HG02623 (cell line): ENCODE data around the gene OSBPL10.
"Not testable (repeated sequence)": the region's sequence is repeated elsewhere in the genome, so short reads cannot be mapped to it uniquely, and the experiment has no call there.

ENCODE experiments used
- ATAC-seq: cut with Tn5 transposase; IDR thresholded peaks from one replicate; pipeline ENCODE4 v1.9.1; 2021; ENCODE audit warnings: moderate library complexity; ENCODE audit not compliant: unreplicated experiment

OSBPL10 gene

DNA sequence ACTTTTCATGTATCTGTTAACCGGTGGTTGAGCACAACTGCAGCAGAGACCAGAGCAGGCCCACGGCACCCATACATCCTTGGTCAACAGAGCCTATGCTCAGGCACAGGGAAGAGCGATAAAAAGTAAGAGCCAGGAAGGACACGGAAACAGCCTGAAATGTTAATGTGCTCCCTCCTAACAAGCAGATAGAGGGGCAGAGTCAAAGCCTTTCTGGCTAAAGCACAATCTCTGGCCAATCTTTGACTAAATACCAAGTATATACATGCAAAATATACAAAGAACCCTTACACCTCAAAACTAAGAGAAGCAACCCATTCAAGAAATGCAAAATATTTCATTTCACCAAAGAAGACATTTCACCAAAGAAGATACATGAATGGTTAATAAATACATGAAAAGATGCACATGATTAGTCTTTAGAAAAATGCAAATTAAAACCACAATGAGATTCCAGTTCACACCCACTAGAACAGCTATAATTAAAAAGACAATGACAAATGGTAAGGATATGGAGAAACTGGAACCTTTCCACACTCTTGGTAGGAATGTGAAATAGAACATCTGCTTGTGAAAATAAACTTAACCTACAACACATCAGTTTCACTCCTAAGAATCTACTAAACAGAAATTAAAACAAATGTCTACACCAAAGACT lies 88.0 kb downstream of the OSBPL10 start:
- ATAC-seq: no peak

DNA sequence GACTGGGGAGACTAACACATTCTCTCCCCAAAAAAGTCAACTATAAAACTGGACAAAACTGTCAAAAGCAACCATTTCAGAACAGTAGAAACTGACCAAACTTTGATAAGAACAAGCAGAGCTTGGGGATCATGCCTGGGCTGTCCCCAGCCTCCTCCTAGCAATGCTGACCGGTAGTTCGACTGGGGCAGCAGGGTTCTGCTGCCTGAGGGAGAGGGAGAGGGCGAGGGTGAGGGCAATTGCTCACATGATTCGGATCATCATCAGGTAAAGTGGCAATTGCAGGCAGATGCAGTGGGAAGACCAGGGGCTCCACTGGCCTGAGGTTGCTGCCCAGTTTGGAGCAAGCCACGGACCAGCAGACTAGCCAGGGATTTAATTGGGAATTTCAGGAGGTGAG lies 88.6 kb downstream of the OSBPL10 start:
- ATAC-seq: no peak

DNA sequence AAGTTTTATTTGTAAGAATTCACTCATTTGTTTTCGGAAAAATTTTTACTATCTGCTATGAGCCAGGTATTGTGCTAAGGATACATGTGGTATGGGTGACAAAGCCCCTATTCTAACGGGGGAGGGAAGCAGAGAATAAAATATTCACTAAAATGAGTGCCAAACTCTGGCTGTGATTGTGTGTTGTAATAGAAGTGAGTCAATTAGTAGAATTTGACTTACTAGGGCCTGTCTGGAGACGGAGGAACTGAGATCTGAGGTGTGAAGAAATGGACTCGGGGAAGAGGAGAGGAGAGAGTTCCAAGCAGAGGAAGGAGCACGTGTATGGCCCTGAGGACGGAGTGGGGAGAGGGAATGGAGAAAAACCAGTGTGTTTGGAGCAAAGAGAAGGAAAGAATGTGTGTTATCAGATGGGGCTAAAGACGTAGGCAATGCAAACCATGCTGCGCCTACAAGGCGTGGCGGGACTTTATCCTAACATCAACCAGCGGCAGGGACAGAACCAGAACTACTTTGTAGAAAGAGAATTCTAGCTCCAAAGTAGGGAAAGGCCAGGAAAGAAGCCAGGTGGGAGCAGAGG lies 89.1 kb downstream of the OSBPL10 start:
- ATAC-seq: no peak

DNA sequence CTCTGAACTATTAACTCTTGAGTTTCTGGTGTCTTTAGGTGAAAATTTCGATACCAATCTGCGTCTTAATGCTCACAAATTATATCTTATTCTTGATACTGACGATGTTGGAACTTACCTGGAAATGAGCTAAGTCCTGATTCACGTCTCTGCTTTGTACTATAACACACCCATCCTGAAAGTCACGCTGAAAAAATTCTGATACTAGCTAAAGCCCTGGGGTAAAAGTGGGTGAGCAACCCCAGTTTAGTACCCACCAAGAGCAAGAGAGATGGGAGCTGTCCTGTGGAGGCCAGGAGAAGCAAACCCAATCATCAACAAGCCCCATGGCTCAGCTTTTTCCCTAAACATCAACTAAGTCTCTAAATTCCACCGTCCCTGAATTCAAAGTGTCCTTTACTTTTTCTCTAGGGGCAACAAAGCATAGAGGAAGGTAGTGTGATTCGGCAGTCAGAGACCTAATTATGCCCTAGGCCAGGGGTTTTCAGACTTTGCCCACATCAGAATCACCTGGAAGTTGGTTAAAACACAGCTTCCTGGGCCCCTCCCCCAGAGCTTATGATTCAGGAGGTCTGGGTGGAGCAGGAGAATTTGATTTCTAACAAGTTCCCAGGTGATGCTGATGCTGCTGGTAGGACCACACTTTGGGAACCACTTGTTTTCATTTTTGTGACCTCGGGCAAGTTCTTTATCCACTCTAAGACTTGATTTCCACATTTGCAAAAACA lies 90.2 kb downstream of the OSBPL10 start:
- no peak for ATAC-seq

DNA sequence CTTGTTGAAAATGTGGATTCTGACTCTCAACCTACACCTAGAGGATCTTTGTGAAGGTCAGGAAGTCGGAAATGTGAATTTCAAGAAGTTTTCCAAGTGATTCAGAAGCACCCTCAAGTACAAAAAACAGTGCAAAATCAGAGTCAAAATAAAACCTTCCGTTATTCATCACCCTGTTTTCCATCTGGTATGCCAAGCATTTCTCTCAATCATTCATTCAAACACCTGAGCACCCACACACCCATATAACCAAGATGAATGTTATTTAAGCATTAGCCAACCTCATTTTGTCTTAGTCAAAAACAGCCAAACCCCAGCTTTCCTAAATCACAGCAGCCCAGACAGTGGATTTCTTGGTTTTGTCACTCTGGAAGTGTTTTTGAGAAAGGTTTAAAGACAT lies 91.1 kb downstream of the OSBPL10 start:
- no peak for ATAC-seq

DNA sequence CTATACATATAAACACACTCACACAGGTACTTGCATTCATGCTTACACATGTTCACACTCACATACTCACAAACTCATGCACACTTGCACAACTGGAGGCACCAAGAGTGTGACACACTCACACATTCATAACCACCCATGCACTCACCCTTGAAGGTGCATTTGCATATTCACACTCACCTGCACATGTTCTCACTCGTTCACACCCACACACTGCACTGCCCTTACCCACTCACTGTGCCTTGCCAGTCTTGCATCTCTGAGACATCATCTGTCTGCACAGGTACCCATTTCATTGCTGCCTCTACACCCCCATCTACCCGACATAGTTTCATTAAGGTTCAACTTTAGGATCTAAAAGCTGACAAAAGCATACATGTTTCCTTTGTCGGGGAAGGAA lies 95.8 kb downstream of the OSBPL10 start:
- no peak for ATAC-seq

DNA sequence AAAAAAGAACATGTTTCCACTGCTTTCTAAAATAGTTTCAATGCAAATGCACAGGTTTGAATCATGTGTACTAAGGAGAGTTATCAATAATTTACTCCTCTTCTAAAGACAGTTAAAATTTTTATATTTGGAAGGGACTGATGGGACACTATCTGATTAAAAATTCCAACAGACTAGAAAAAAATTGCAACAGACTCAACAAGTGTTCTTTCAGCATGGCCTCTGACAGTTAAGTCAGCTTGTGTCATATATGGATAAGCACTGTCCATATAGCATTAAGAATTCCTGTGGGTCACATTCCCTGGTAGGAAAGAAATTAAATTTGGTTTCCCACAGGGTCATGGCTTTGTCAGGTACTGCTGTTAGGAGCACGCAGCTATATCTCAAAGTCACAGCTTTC lies 96.8 kb downstream of the OSBPL10 start:
- ATAC-seq: no peak

DNA sequence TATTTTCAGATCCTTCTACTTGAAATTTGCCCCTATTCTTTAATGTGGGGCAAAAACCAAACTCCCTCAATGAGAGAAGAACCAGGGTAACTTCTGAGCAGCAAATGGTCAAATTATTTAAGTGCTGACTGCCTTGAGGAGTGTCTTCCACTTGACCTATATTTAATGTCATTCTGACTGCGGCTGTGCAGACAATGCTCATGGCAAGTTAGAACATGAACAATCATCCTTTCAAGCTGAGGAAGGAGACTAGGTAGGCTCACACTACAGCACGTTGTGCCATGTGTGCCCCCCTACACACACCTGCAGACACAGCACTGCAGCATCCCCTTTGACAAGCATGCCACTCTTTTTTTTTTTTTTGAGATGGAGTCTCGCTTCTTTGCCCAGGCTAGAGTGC lies 98.2 kb downstream of the OSBPL10 start:
- ATAC-seq: no peak

DNA sequence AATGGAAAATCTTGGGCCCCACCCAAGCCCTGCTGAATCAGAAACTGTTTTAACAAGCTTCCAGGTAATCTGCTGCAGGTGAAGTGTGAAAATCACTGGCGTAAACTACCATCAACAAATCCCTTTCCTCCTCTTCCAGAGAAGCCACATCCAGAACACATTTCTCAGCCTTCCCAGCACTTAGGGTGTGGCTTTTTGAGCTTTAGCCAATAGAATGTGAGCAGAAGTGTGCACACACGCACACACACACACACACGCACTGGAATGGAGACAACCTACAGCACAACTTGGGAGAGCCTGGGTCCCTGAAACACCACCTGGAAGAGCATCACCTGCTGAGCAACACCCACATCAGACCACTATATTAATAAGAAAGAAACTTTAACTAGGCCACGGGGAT lies 98.6 kb downstream of the OSBPL10 start:
- no peak for ATAC-seq

DNA sequence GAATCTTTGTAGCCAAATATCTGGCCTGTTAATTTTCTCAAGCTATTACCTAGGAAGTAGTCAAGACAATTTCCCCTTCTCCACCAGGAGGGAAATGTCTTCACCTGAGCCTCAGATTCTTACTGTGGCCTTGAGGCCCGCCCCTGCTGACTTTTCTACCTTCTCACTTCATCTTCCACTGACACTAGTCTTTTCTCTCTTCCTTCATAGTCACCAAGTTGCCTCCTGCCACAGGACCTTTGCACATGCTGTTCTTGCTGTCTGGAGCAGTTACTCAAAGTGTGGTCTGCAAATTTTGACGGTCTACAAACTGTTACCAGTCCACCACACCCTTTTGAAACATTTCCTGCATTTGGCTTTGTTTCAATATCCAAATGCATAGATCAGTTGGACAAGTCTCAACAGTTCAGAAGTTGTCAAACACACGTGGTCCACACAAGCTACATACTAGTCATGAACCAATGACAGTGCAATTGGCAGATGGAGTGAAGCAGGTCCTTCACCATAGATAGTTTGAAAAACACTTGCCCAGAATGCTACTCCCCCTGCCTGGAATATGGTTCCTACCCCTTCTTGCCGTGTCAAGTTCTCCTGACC lies 100.5 kb downstream of the OSBPL10 start:
- ATAC-seq: no peak

DNA sequence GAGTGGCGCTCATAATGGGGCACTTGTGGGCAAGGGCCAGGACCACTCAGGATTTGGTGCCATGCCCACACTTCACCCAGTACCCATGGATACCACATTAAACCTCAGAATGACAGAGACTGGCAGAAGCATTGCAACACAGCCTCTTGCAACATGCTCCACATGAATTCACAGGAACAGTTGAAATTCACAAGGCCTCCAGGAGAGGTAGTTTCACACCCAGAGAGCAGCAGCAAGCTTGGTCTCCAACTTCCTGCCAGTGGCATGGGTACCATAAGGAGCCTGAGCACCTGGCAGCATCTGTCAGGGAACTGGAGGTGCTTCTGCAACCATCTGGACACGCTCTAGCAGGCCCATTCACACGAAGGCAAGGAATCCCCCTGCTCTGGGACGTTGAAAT lies 101.0 kb downstream of the OSBPL10 start:
- no peak for ATAC-seq

DNA sequence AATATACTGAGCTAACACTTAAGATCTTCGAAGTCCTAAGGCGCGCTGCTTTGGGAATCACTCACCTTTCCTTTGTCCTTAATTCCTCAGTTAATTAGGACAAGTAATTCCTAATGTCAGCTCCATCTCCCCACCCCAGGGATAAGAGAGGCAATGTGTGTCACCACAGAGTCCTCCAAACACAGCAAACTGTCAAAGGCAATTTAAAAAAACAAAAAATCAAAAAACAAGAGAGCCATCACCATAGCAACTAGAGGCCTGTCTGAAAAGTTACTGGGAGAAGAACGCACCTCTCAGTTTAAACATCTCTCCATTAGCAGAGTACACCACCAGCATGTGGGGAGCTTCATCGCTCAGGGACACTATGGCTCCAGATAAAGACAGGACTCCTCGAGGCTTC lies 101.7 kb downstream of the OSBPL10 start:
- no peak for ATAC-seq

DNA sequence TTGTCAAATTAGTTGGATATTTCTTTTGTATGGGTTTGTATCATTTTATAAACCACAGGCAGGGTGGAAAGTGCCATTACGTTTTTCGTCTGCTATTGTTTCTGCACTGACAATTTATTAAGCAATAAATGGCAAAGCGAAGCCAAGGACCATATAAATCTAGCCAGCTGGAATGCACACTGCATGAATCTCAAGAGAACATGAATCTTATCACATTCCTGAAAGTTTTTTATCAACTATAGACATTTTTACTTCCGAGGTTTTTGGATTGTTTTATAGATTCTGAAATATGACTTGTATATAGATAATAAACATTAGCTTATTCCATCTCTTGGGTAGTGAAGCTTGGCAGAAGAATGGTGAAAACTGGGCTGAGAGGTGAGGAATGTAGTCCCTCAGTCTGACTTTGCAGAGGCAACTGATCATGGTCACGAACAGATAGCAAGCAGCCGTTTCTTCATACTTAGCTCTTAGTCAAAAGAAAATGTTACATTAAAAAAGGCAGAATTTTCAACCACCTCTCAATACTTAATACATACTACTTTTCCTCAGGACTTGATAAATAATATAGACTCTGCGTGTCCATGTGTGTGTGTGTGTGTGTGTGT lies 102.7 kb downstream of the OSBPL10 start:
- ATAC-seq: no peak

DNA sequence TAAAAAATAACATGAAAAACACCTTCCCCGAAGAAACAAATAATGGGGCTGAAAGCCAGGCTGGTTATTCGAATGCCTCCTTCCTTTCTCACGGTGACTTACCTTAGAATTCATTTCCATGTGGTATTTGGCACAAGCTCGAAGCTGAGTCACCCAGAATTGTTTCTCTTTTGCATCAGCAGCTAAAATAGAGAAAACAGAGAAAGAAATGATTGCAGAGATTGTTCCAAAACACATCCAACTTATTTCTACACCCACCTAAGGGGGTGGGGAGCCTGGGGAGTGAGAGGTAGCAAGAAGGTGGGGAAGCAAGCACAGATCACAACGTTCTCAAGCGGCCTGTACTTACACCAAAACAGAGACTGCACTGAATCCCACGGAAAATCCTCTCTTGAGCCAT lies 104.7 kb downstream of the OSBPL10 start:
- ATAC-seq: no peak

DNA sequence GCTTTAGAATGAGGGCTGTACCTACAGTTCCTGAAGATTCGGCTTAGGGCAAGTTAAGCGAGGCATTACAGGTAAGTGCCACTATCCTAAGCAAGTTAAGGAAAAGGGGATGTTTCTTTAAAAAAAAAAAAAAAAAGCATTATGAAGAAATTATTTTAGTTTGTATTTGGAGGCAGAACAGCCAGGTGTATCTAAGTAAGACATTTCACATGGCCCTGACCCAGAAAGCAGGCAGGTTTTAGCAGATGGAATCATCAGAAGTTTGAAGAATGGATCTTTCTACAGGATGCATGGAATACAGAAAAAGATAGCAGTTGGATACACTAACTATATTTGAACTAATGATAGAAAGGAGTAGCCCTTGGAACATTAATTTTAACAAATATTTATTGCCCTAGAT lies 105.6 kb downstream of the OSBPL10 start:
- ATAC-seq: no peak

DNA sequence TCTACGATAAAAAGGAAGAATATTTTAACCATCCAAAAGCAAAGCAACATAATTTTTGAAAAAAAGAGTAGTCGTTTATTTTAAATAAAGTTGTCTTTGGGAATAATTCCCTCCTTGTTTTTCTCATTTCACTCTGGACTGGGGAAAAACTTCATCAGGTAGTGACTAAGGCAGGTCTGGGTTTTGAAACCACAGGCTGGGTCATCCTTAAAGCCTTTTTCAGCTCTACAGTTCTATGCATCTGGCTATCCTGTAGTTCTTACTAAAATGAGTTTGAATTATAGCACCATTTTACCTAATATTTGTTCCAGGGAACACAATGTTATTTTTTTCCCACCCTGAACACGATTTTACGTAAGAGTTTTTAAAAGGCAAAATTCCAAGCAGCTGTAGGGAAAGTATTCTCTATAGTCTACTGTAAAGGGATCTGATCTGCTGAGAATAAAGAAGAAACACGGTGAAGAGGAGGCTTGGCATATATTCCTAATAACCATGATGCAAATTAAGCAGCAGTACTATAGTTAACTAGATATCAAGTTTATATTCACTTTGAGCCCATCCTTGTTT lies 107.7 kb downstream of the OSBPL10 start:
- ATAC-seq: no peak

DNA sequence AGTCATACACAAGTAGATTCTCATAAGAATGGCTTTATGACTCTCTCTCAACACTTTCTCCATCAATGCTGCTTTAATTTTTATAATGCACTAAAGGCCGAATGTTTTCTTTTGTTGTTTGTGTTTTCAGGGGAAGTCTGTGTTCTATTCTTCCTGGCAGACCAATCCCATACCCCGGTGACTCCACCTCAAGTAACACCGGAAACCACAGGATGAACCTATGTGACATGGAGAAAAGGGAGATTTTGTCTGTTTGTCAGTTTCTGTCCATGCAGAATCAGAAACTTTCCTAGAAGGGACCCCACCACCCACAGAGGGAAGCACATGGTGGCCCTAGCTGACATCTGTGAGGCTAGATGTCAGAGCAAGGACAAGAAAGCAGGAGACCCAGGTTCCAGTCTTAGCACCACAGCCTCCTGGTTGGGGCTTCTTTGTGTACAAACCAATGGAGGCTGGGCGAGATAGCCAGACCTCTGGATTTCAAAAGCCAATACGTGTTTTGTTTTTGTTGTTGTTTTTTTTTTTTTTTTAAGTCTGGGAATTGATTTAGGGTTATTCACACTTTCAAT lies 109.0 kb downstream of the OSBPL10 start:
- no peak for ATAC-seq

DNA sequence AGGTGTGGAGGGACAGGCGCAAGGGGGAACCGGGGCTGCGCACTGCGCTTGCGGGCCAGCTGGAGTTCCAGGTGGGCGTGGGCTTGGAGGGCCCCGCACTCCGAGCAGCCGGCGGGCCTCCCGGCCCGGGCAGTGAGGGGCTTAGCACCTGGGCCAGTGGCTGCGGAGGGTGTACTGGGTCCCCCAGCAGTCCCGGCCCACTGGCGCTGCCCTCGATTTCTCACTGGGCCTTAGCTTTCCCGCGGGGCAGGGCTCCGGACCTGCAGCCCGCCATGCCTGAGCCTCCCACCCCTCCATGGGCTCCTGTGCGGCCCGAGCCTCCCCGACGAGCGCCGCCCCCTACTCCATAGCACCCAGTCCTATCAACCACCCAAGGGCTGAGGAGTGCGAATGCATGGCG lies 111.0 kb downstream of the OSBPL10 start:
- ATAC-seq: not testable (repeated sequence)

DNA sequence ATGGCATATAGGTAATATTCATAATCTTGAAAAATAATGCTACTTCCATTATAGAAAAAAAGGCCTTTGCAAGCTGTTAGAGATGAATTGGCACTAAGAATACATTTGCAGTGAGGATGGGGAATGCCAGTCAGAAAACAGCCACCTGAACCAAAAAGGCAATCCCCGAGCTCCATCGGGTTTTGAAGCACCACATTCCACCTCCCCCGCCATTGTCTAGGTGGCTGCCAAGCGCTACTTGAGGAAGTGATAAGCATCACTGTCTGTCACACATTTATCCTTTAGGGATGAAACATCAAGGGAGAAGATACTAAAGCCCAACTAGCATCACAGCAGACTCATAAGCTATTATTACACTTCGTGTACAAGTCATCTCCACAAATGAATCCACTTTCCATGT lies 112.8 kb downstream of the OSBPL10 start:
- no peak for ATAC-seq

DNA sequence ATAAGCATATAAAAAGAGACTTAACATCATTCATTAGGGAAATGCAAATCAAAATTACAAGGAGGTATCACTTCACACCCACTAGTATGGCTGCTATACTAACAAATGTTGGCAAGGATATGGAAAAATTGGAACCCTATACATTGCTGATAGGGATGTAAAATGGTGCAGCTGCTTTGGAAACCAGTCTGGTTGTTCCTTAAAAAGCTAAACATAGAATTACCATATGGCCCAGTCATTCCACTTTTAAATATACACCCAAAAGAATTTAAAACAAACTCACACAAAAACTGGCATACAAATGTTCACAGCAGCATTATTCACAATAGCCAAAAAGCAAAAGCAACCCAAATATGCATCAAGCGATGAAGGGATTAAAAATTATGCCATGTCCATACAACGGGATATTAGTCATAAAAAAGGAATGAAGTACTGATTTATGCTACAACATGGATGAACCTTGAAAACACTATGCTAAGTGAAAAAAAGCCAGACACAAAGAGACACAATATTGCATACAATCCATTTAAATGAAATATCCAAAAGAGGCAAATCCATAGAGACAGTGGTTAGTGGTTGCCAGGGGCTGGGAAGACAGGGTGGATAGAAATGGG lies 118.3 kb downstream of the OSBPL10 start:
- ATAC-seq: no peak

DNA sequence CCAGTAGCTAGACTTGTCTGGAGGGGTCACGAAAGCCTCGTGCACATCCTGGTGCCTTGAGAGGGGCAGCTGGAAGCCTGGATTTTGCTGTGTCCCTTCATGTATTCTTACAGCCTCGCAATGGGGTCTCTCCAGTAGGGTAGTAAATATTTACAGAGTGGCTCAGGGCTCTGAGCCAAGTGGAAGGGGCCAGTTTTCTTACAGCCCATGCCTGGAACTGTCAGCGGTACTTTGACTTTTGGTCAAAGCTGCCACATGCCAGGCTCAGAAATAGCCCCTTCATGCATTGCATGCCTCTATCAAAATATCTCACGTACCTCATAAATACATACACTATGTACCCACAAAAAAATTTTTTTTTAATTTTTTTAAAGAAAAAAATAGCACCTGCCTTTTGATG lies 119.2 kb downstream of the OSBPL10 start:
- no peak for ATAC-seq
